CD4-positive, alpha-beta T cell treated with Interferon gamma for 1 hour (primary cell): ENCODE data around the gene ZNF765.
A peak's percentile ranks its signal among the peaks of the same experiment; 100 is the strongest.
"Not testable (repeated sequence)": the region's sequence is repeated elsewhere in the genome, so short reads cannot be mapped to it uniquely, and the experiment has no call there.

Experiments
- DNase-seq: peaks from one replicate; pipeline ENCODE4 v3.0.0-alpha.2; 2020

Gene ZNF765

DNA sequence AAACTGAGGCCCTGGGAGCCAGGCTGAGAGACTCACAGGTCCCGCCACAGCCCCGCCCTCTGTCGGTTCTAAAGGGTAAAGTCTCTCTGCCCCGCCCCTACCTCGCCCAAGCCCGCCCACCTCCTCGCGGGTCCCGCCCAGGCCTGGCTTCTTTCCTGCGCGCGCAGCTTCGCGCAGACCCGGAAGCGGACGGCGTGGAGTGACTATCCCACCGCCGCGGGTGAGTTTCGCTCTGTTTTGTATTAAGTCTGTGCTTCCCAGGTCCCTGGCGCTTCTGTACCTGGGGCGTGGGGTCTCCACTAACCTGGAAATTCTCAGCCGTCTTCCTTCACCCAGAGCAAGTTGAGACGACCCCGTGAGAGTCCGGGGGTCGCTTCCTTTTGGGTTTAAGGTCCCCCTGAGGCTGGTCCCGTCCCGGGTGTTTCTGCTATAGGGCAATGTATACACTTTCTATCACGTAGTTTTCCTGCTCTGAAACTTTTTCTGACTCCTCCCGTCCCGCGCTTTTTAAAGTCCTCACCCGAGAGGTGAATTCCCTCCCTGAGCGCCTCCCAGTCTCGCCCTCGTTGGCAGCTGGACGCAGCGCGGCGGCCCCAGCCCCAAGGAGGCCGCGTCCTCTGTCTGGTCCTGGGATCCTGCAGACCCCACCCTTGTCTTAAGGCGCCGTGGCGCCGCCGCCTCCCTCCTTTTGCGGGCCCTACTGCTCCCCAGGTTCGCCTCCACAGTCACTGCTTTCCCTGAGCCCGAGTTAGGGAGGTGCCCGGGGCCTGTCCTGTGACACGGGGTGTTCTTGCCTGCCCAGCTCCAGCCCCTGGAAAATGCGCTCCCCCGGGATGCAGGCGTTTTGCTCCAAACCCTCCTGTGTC, at the start of gene ZNF765:
TSS of gene ZNF765 (plus strand) at position 176 of the 866 bp plus-strand sequence. CDS start 2,867 bp downstream, outside the sequence.
- DNase-seq, result peak; percentile 91

DNA sequence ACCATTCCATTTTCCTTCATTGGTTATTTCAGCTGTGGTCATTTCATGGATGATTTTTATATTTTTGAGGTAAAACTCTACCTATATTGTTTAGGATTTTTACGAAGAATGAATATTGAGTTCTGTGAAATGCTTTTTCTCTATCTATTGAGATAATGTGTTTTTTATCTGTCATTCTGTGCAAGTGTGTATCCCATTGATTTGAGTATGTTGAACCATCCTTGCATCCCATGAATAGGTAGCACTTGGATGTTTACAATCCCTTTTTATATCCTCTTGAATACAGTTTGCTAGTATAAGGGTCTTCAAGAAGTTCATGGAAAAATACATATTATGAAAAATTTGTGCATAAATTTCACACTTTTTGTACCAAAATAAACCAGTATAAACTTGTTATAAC, 39.2 kb upstream of the ZNF765 start:
- no peak for DNase-seq

DNA sequence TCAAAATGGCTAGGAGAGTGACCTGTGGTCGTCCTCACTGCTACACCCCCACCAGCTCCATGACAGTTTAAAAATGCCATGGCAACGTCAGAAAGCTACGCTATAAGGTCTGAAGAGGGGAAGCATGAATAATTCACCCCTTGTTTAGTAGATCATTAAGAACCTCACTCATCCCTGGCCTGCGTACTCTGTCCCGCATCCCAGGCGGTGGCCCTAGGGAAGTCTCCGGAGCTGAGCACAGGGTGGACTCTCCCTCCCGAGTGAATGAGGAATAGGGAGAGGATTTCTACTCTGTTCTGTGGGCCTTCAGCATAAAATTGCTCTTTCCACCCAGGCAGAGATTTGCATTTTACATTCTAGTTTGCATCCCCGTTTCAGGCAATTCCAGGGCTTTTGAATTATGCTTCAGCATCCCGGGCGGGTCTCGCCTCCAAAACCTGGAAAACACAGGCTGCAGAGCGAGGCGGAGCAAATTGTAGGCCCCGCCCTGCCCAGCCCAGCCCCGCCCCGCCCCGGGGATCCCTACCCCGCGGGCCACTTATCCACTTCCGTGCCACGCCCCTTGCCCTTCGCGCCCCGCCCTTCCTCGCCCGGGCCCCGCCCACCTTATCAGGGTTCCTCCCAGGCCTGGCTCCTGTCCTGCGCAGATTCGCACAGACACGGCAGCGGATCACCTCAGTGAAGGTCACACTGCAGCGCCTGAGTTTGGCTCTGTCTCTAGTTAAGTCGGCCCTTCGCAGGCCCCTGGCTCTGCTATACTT, 36.9 kb upstream of the ZNF765 start:
- DNase-seq, result no peak

- not testable (repeated sequence) for DNase-seq
These were observed 34.9 kb upstream of the ZNF765 start for GRCh38 chr19:53360056-53360455.

DNA sequence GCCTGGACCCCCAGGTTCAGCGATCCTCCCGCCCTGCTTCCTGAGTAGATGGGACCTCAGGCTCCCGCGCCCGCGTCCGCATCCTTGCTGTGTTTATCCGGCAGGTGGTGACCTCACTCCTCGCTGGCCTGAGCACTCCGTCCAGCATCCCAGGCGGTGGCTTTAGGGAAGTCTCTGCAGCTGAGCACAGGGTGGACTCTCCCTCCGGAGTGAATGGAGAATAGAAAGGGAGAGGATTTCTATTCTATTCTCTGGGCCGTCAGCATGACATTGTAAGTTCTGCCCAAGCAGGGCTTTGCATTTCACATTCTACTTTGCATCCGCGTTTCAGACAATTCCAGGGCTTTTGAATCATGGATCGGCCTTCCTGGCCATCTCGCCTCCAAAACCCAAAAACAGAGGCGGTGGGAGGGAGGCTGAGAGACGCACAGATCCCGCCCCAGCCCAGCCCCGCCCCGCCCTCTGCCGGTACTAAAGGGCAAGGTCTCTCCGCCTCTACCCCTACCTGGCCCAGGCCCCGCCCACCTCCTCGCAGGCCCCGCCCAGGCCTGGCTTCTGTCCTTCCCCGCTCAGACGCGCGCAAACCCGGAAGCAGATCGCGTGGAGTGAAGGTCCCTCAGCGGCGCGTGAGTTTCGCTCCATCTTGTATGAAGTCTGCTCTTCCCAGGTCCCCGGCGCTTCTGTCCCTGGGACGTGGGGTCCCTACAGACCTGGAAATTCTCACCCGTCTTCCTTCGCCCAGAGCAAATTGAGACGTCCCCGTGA, 29.6 kb upstream of the ZNF765 start, which contains the start of gene ZNF525:
TSS of gene ZNF525 (plus strand) at position 572 of the 765 bp plus-strand sequence. CDS start 6,577 bp downstream, outside the sequence.
- DNase-seq, result peak; percentile 96

- peak; percentile 25 for DNase-seq
These were observed 29.0 kb upstream of the ZNF765 start for GRCh38 chr19:53365899-53366493.

DNA sequence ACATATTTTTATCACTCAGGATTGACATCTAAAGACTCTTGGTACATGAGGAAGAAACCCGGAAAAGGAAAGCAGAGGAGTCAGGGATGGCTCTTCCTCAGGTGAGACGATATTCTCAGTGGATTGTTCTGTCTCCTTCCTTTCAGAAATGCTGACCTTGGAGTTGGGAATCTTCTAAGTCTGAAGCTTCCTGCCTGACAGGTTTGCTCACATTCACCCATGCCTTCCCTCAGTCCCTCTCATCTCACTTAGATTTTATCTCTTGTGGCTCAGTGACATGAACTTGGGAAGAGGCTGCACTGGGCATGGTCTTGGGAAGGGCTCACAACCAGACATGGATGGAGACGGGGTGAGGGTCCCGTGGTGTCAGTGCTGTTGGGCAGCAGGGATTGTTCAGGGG, 22.8 kb upstream of the ZNF765 start:
- DNase-seq, result no peak

GRCh38 chr19:53374288-53374687, 20.7 kb upstream of the ZNF765 start:
- DNase-seq, result no peak

DNA sequence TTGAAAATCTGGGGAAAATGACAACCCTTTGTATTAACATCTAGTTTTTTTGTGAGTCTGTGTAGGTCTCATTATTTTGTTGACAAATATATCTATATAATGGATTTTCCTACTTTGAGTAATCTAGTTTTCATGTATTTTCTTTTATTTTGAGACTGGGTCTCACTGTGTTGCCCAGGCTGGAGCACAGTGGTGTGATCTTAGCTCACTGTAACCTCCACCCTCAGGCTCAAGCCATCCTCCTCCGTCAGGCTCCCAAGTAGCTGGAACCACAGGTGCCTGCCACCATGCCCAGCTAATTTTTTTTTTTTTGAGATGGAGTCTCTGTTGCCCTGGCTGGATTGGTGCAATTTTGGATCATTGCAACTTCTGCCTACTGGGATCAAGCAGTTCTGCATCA, 20.2 kb upstream of the ZNF765 start:
- no peak for DNase-seq

- no peak for DNase-seq
These were observed 13.6 kb upstream of the ZNF765 start for GRCh38 chr19:53381376-53381775.

DNA sequence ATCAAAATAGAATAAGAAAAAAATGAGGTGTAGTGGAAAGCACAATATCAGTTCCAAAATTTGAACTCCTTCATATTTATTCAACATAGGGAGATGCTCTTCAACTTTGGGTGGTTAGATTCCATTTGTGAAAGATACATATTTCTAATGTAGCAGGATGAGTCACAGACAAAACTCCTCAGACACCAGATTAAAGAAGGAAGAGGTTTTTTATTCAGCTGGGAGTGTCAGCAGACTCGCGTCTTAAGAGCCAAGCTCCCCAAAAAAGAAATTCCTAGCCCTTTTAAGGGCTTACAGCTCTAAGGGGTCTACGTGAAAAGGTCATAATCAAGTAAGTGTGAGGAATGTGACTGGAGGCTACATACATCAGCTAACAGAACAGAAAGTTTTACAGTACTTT, 6.8 kb upstream of the ZNF765 start:
- DNase-seq, result no peak

GRCh38 chr19:53388904-53389303, 6.0 kb upstream of the ZNF765 start:
- DNase-seq, result no peak

- no peak for DNase-seq
These were observed 5.4 kb upstream of the ZNF765 start for GRCh38 chr19:53389571-53389970.

DNA sequence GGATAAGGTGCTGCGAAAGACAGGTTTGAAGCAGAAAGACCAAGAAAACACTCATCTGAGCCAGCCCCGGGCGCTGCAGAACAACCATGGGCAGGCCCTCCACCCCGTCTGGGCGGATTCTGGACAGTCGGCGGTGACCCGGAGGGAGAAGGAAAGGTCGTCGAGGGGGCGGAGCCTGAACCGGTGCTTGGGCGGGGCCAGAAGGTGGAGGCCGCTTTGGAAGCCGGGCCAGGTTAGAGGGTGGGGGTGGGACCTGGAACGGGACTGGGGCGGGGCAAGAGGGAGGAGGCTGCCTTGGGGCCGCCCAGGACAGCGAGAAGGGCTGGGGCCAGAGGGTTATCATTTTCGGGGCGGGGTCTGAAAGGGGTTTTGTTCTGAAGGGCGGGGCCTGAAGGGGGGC, 5.0 kb upstream of the ZNF765 start:
- no peak for DNase-seq

- DNase-seq, result no peak
These were observed 401 bp upstream of the ZNF765 start for GRCh38 chr19:53394522-53394973.

- not testable (repeated sequence) for DNase-seq
These were observed 1.0 kb downstream of the ZNF765 start for GRCh38 chr19:53395840-53396524.

DNA sequence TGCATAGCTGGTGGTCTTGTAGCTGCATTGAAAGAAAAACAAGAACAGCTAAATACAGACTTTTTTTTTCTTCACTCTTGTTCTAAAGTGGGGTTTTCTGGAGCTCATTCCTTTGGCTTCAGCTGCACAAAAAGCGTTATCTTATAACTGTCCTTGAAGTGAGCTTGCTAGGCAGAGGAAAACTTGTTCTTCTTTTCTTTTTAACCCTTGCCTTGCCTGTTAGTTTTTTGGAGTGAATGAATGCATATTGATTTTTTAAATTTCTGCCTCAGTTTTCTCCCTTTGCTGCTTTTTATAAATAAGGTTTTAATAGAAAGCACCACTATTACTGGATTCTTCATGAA, 1.5 kb downstream of the ZNF765 start:
- no peak for DNase-seq

DNA sequence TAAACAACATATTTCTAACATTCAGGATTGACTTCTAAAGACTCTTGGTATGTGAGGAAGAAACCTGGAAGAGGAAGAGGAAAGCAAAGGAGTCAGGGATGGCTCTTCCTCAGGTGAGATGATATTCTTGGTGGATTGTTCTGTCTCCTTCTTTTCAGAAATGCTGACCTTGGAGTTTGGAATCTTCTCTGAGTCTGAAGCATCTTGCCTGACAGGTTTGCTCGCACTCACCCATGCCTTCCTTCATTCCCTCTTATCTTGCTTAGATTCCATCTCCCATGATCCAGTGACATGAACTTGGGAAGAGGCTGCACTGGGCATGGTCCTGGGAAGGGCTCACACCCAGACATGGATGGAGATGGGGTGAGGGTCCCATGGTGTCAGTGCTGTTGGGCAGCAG, 3.0 kb downstream of the ZNF765 start:
- not testable (repeated sequence) for DNase-seq

DNA sequence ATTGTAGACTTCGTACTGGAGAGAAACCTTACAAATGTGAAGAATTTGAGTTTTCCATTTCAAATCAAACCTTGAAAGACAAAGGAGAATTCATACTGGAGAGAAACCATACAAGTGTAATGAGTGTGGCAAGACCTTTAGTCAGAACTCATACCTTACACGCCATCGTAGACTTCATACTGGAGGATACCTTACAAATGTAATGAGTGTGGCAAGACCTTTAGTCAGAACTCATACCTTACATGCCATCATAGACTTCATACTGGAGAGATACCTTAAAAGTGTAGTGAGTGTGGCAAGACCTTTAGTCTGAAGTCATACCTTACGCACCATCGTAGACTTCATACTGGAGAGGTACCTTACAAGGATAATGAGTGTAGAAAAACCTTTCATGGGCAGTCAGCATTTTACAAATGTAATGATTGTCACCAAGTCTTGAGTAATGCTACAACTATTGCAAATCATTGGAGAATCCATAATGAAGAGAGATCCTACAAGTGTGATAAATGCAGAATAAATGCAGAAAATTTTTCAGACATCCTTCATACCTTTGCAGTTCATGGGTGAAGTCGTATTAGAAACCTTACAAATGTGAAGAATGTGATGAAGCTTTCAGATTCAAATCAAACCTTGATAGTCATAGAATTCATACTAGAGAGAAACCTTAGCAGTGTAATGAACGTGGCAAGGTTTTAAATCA, 14.7 kb downstream of the ZNF765 start:
- no peak for DNase-seq

GRCh38 chr19:53420520-53421315, 25.8 kb downstream of the ZNF765 start:
- DNase-seq, result not testable (repeated sequence)

- no peak for DNase-seq
These were observed 27.6 kb downstream of the ZNF765 start for GRCh38 chr19:53422551-53422950.
